Measurements from ENCODE around the gene NSG1. TPM values are rescaled to one million over a fixed set of nuclear protein-coding genes. Genes with fewer than 3 reads are reported as not detected.

NSG1 gene
- total RNA-seq, 1 donor from 2014 or later, result 10.6 TPM

- no peak overlapping the region for H2AFZ ChIP-seq (ENCODE audit: low read depth, low read length)
- Mint-ChIP-seq H3K27me3 (ENCODE audit: low read depth, unreplicated experiment) (peaks cover 29% of the 10 kb centered on the region), H3K27ac (ENCODE audit: unreplicated experiment) (no peak overlapping the region), H3K36me3 (ENCODE audit: low read depth, unreplicated experiment) (no peaks in the 10 kb centered on the region), H3K4me3 (ENCODE audit: unreplicated experiment) (no peak overlapping the region), H3K4me1 (ENCODE audit: low read depth, unreplicated experiment) (peaks cover 8% of the 10 kb centered on the region), H3K9me3 (ENCODE audit: unreplicated experiment) (no peaks in the 10 kb centered on the region)
- H3K27me3 ChIP-seq (ENCODE audit: insufficient read depth, low read length), result peaks cover 20% of the 10 kb centered on the region
- no peak overlapping the region for H3K4me2 ChIP-seq (ENCODE audit: low read length)
- peaks cover 4% of the 10 kb centered on the region for H3K4me1 ChIP-seq (ENCODE audit: insufficient read depth, low read length)
- no peaks in the 10 kb centered on the region for H4K20me1 ChIP-seq (ENCODE audit: insufficient read depth, low read length)
- H3K36me3 ChIP-seq (ENCODE audit: insufficient read depth, low read length), result no peaks in the 10 kb centered on the region
- H3K79me2 ChIP-seq (ENCODE audit: insufficient read depth, low read length), result no peaks in the 10 kb centered on the region
- no peak overlapping the region for H3K27ac ChIP-seq (ENCODE audit: low read depth, low read length)
- H3K9ac ChIP-seq (ENCODE audit: low read length), result no peak overlapping the region
- DNase-seq (ENCODE audit: low read depth) (no peak), FAIRE-seq (no peak)
- no peak overlapping the region for H3K4me3 ChIP-seq (ENCODE audit: insufficient read depth, low read depth, low read length)
- no peak for TF ChIP-seq EZH2 (IDR thresholded peaks at IDR 0.05; ENCODE audit: insufficient read depth, low read length)
- TF ChIP-seq, protein P1, sequence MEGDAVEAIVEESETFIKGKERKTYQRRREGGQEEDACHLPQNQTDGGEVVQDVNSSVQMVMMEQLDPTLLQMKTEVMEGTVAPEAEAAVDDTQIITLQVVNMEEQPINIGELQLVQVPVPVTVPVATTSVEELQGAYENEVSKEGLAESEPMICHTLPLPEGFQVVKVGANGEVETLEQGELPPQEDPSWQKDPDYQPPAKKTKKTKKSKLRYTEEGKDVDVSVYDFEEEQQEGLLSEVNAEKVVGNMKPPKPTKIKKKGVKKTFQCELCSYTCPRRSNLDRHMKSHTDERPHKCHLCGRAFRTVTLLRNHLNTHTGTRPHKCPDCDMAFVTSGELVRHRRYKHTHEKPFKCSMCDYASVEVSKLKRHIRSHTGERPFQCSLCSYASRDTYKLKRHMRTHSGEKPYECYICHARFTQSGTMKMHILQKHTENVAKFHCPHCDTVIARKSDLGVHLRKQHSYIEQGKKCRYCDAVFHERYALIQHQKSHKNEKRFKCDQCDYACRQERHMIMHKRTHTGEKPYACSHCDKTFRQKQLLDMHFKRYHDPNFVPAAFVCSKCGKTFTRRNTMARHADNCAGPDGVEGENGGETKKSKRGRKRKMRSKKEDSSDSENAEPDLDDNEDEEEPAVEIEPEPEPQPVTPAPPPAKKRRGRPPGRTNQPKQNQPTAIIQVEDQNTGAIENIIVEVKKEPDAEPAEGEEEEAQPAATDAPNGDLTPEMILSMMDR (IDR thresholded peaks at IDR 0.05; ENCODE audit: insufficient read depth, low read depth, low read length), result no peak
- peaks cover 4% of the 10 kb centered on the region for H3K9me3 ChIP-seq (ENCODE audit: insufficient read depth, low read depth, low read length)
Observed at GRCh38 chr4:4397441-4397819, 10.5 kb downstream of the NSG1 start.

DNA sequence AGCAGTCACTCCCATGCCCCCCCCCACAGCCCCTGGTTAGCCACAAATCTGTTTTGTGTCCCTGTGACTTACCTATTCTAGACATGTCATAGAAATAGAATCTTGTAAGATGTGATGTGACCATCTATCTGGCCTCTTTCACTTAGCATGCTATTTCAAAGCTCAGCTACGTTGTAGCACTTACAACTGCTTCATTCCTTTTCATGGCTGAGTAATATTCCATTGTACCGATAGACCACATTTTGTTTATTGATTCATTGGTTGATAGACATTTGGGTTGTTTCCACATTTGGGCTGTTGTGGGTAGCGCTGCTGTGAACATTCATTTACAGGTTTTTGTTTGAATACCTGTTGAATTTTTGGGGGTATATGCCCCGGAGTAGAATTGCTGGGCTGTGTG, 11.5 kb downstream of the NSG1 start:
- Histone ChIP-seq H3K36me3 (ENCODE audit: insufficient read depth, low read length) (no peaks in the 10 kb centered on the region), H2AFZ (ENCODE audit: low read depth, low read length) (no peak overlapping the region), H3K27ac (ENCODE audit: low read depth, low read length) (no peak overlapping the region), H3K9me3 (ENCODE audit: insufficient read depth, low read depth, low read length) (peaks cover 4% of the 10 kb centered on the region), H3K4me3 (ENCODE audit: insufficient read depth, low read depth, low read length) (no peak overlapping the region), H3K4me2 (ENCODE audit: low read length) (no peak overlapping the region), H3K27me3 (ENCODE audit: insufficient read depth, low read length) (peaks cover 16% of the 10 kb centered on the region), H3K4me1 (ENCODE audit: insufficient read depth, low read length) (peaks cover 4% of the 10 kb centered on the region), H4K20me1 (ENCODE audit: insufficient read depth, low read length) (no peaks in the 10 kb centered on the region), H3K79me2 (ENCODE audit: insufficient read depth, low read length) (no peaks in the 10 kb centered on the region), H3K9ac (ENCODE audit: low read length) (no peak overlapping the region)
- no peak for TF ChIP-seq EZH2 (IDR thresholded peaks at IDR 0.05; ENCODE audit: insufficient read depth, low read length)
- TF ChIP-seq, protein P1 (IDR thresholded peaks at IDR 0.05; ENCODE audit: insufficient read depth, low read depth, low read length), result no peak
- Mint-ChIP-seq H3K27ac (ENCODE audit: unreplicated experiment) (no peak overlapping the region), H3K36me3 (ENCODE audit: low read depth, unreplicated experiment) (no peaks in the 10 kb centered on the region), H3K4me1 (ENCODE audit: low read depth, unreplicated experiment) (peaks cover 12% of the 10 kb centered on the region), H3K4me3 (ENCODE audit: unreplicated experiment) (no peak overlapping the region), H3K9me3 (ENCODE audit: unreplicated experiment) (no peaks in the 10 kb centered on the region), H3K27me3 (ENCODE audit: low read depth, unreplicated experiment) (peaks cover 23% of the 10 kb centered on the region)
- FAIRE-seq (no peak), DNase-seq (ENCODE audit: low read depth) (no peak)

DNA sequence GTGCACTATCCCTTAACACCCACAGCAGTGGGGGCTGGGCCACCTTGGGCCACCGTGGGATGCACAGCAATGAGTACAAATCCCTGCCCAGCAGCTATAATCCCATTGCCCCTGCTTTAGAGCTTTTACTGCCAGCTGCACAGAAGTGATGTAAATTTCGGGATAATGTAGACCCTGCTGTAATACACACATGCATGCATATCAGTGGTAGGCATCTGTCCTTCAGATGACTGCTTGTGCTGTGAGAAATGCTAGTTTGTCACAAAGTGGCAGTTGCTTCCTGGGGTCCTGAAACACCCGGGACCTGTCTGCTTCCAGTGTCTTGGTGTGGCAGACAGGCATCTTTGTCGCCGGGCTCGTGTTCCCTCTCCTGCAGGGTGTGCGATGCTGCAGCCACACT, 14.1 kb downstream of the NSG1 start:
- Mint-ChIP-seq H3K4me3 (ENCODE audit: unreplicated experiment) (no peak overlapping the region), H3K9me3 (ENCODE audit: unreplicated experiment) (no peaks in the 10 kb centered on the region), H3K27me3 (ENCODE audit: low read depth, unreplicated experiment) (peaks cover 18% of the 10 kb centered on the region), H3K27ac (ENCODE audit: unreplicated experiment) (no peak overlapping the region), H3K36me3 (ENCODE audit: low read depth, unreplicated experiment) (no peaks in the 10 kb centered on the region), H3K4me1 (ENCODE audit: low read depth, unreplicated experiment) (peaks cover 10% of the 10 kb centered on the region)
- Histone ChIP-seq H3K4me2 (ENCODE audit: low read length) (no peak overlapping the region), H3K36me3 (ENCODE audit: insufficient read depth, low read length) (no peaks in the 10 kb centered on the region), H3K27me3 (ENCODE audit: insufficient read depth, low read length) (peaks cover 4% of the 10 kb centered on the region), H3K79me2 (ENCODE audit: insufficient read depth, low read length) (no peaks in the 10 kb centered on the region), H3K9me3 (ENCODE audit: insufficient read depth, low read depth, low read length) (peaks cover 4% of the 10 kb centered on the region), H2AFZ (ENCODE audit: low read depth, low read length) (no peak overlapping the region), H3K9ac (ENCODE audit: low read length) (no peak overlapping the region), H3K4me3 (ENCODE audit: insufficient read depth, low read depth, low read length) (no peak overlapping the region), H4K20me1 (ENCODE audit: insufficient read depth, low read length) (no peaks in the 10 kb centered on the region), H3K27ac (ENCODE audit: low read depth, low read length) (no peak overlapping the region), H3K4me1 (ENCODE audit: insufficient read depth, low read length) (no peaks in the 10 kb centered on the region)
- DNase-seq (ENCODE audit: low read depth), result no peak
- FAIRE-seq, result no peak
- TF ChIP-seq, protein P1 (IDR thresholded peaks at IDR 0.05; ENCODE audit: insufficient read depth, low read depth, low read length), result no peak
- no peak for TF ChIP-seq EZH2 (IDR thresholded peaks at IDR 0.05; ENCODE audit: insufficient read depth, low read length)

Measured in astrocyte (in vitro differentiated cells and primary cell).